IMR-90 (cell line): ENCODE results near the gene HMOX2.

ENCODE experiments used
- CTCF ChIP-seq: conservative IDR thresholded peaks from 2 replicates; pipeline ENCODE4 v1.5.1; 2012; ENCODE audit warnings: mild to moderate bottlenecking, low read depth, low read length, improper control_type of control experiment
- POLR2A ChIP-seq: IDR thresholded peaks from 2 replicates; pipeline ENCODE4 v1.6.1; 2012; ENCODE audit warnings: mild to moderate bottlenecking, low read depth, low read length
- RCOR1 ChIP-seq: IDR thresholded peaks from 2 replicates; pipeline ENCODE4 v1.6.1; 2012; ENCODE audit warnings: mild to moderate bottlenecking, low read length, improper control_type of control experiment; ENCODE audit not compliant: insufficient replicate concordance
- SMC3 ChIP-seq: fragments of 150-350 bp; IDR thresholded peaks from 2 replicates; pipeline ENCODE4 v1.6.1; 2016; ENCODE audit warnings: low read depth, mild to moderate bottlenecking, antibody characterized with exemption, low read length, moderate library complexity

- TF ChIP-seq SMC3: no peak
- TF ChIP-seq CTCF: no peak
- TF ChIP-seq POLR2A: no peak
- TF ChIP-seq RCOR1: no peak
Measured at GRCh38 chr16:4488499-4488967, 12.3 kb downstream of the HMOX2 start.
